H9 (cell line): ENCODE measurements around the gene F13A1. TPM values are rescaled to one million over a fixed set of nuclear protein-coding genes. Genes with fewer than 3 reads are reported as not detected.

Experiments
- DNase-seq: peaks from one replicate; pipeline ENCODE4 v3.0.0-alpha.2; 2017
- H2AFZ ChIP-seq: one replicate; pipeline ENCODE4 v1.6.1; 2013; ENCODE audit warnings: mild to moderate bottlenecking, low read length, control low read depth, moderate library complexity
- H2AK5ac ChIP-seq: 2 replicates; pipeline ENCODE4 v1.6.1; 2013; ENCODE audit warnings: low read length, control low read depth, mixed read lengths; ENCODE audit not compliant: insufficient read length
- H2BK120ac ChIP-seq: one replicate; pipeline ENCODE4 v1.6.1; 2013; ENCODE audit warnings: low read depth, mild to moderate bottlenecking, low read length, control low read depth, inconsistent platforms; ENCODE audit not compliant: poor library complexity, severe bottlenecking
- H2BK12ac ChIP-seq: 2 replicates; pipeline ENCODE4 v1.6.1; 2013; ENCODE audit warnings: low read length, control low read depth, mixed read lengths, low read depth; ENCODE audit not compliant: insufficient read length
- H2BK15ac ChIP-seq: 2 replicates; pipeline ENCODE4 v1.6.1; 2013; ENCODE audit warnings: low read depth, low read length, control low read depth
- H2BK20ac ChIP-seq: one replicate; pipeline ENCODE4 v1.6.1; 2013; ENCODE audit warnings: low read depth, mild to moderate bottlenecking, low read length, control low read depth, inconsistent platforms; ENCODE audit not compliant: poor library complexity, severe bottlenecking
- H2BK5ac ChIP-seq: 2 replicates; pipeline ENCODE4 v1.6.1; 2013; ENCODE audit warnings: low read length, control low read depth, mixed read lengths; ENCODE audit not compliant: insufficient read length
- H3K14ac ChIP-seq: 2 replicates; pipeline ENCODE4 v1.6.1; 2013; ENCODE audit warnings: low read length, control low read depth; ENCODE audit not compliant: insufficient read depth
- H3K18ac ChIP-seq: 2 replicates; pipeline ENCODE4 v1.6.1; 2013; ENCODE audit warnings: low read depth, mild to moderate bottlenecking, mixed read lengths, low read length, control low read depth; ENCODE audit not compliant: insufficient read length
- H3K23ac ChIP-seq: 2 replicates; pipeline ENCODE4 v1.6.1; 2013; ENCODE audit warnings: low read length, control low read depth, mixed read lengths, low read depth; ENCODE audit not compliant: insufficient read length
- H3K23me2 ChIP-seq: 2 replicates; pipeline ENCODE4 v1.6.1; 2013; ENCODE audit warnings: low read depth, mild to moderate bottlenecking, mixed read lengths, low read length, control low read depth; ENCODE audit not compliant: insufficient read length, poor library complexity, severe bottlenecking
- H3K27ac ChIP-seq: 2 replicates; pipeline ENCODE4 v1.5.1; 2013; ENCODE audit warnings: low read length, control low read depth, mixed read lengths, low read depth; ENCODE audit not compliant: insufficient read length
- H3K27me3 ChIP-seq: 2 replicates; pipeline ENCODE4 v1.6.1; 2013; ENCODE audit warnings: low read length, control low read depth, inconsistent platforms; ENCODE audit not compliant: insufficient read depth
- H3K4ac ChIP-seq: 2 replicates; pipeline ENCODE4 v1.6.1; 2013; ENCODE audit warnings: low read depth, mild to moderate bottlenecking, control low read depth, inconsistent platforms, low read length, moderate library complexity
- H3K4me1 ChIP-seq: 2 replicates; pipeline ENCODE4 v1.6.1; 2013; ENCODE audit warnings: low read length, control low read depth, inconsistent platforms; ENCODE audit not compliant: insufficient read depth
- H3K4me2 ChIP-seq: 2 replicates; pipeline ENCODE4 v1.6.1; 2013; ENCODE audit warnings: low read length, control low read depth, mixed read lengths; ENCODE audit not compliant: insufficient read length, insufficient read depth
- H3K56ac ChIP-seq: 2 replicates; pipeline ENCODE4 v1.6.1; 2013; ENCODE audit warnings: low read depth, mild to moderate bottlenecking, mixed read lengths, low read length, control low read depth; ENCODE audit not compliant: insufficient read length
- H3K79me1 ChIP-seq: 2 replicates; pipeline ENCODE4 v1.6.1; 2013; ENCODE audit warnings: low read depth, mild to moderate bottlenecking, moderate library complexity, low read length, control low read depth, inconsistent platforms; ENCODE audit not compliant: insufficient read depth, poor library complexity, severe bottlenecking
- H3K79me2 ChIP-seq: 2 replicates; pipeline ENCODE4 v1.6.1; 2013; ENCODE audit warnings: low read length, control low read depth, inconsistent platforms; ENCODE audit not compliant: insufficient read depth
- H3K9ac ChIP-seq: 2 replicates; pipeline ENCODE4 v1.6.1; 2013; ENCODE audit warnings: low read length, control low read depth, mixed read lengths; ENCODE audit not compliant: insufficient read length; ENCODE audit errors: extremely low read depth
- H3K9me3 ChIP-seq: one replicate; pipeline ENCODE4 v1.6.1; 2013; ENCODE audit warnings: low read depth, low read length, inconsistent platforms; ENCODE audit not compliant: control insufficient read depth
- H3T11ph ChIP-seq: one replicate; pipeline ENCODE4 v1.6.1; 2013; ENCODE audit warnings: mild to moderate bottlenecking, low read length, control low read depth, inconsistent platforms
- H4K20me1 ChIP-seq: one replicate; pipeline ENCODE4 v1.6.1; 2013; ENCODE audit not compliant: control insufficient read depth, insufficient read length, insufficient read depth
- H4K5ac ChIP-seq: 2 replicates; pipeline ENCODE4 v1.6.1; 2013; ENCODE audit warnings: low read depth, mild to moderate bottlenecking, mixed read lengths, low read length, control low read depth; ENCODE audit not compliant: insufficient read length
- H4K8ac ChIP-seq: replicated peaks from 2 replicates; pipeline ENCODE4 v1.6.1; 2013; ENCODE audit warnings: low read length, control low read depth, mixed read lengths, low read depth; ENCODE audit not compliant: insufficient read length
- H4K91ac ChIP-seq: 2 replicates; pipeline ENCODE4 v1.6.1; 2013; ENCODE audit warnings: low read depth, mild to moderate bottlenecking, moderate library complexity, mixed read lengths, low read length, control low read depth; ENCODE audit not compliant: insufficient read length
- H3K27ac Mint-ChIP-seq, 3 experiments: 2 replicates in 2 of 3; 3 replicates in 1 of 3; pipeline ENCODE4 v1.8.0; 2020 to 2021; ENCODE audit warnings: mixed read lengths in 3 of 3, mild to moderate bottlenecking in 1 of 3, moderate library complexity in 1 of 3
- H3K27me3 Mint-ChIP-seq: 2 replicates; pipeline ENCODE4 v1.8.0; 2021; ENCODE audit warnings: low read depth, mild to moderate bottlenecking, moderate library complexity, mixed read lengths
- H3K36me3 Mint-ChIP-seq, 3 experiments: 2 replicates in 2 of 3; 3 replicates in 1 of 3; pipeline ENCODE4 v1.8.0; 2020 to 2021; ENCODE audit warnings: low read depth in 3 of 3, mixed read lengths in 3 of 3; ENCODE audit not compliant: insufficient read depth in 1 of 3
- H3K4me1 Mint-ChIP-seq, 2 experiments: 2 replicates each; pipeline ENCODE4 v1.8.0; 2020; ENCODE audit warnings: mixed read lengths in 2 of 2
- H3K4me3 Mint-ChIP-seq, 2 experiments: 2 replicates in 1 of 2; 3 replicates in 1 of 2; pipeline ENCODE4 v1.8.0; 2020 to 2021; ENCODE audit warnings: mild to moderate bottlenecking in 2 of 2, mixed read lengths in 2 of 2, moderate library complexity in 1 of 2
- H3K9me3 Mint-ChIP-seq, 2 experiments: 2 replicates in 1 of 2; 3 replicates in 1 of 2; pipeline ENCODE4 v1.8.0; 2020; ENCODE audit warnings: mild to moderate bottlenecking in 2 of 2, mixed read lengths in 2 of 2, moderate library complexity in 1 of 2
- WGBS: extraction: QIAGEN DNeasy Blood & Tissue Kit; methylation state at CpG from one replicate; pipeline ENCODE4 v1.1.7; 2013; ENCODE audit warnings: missing lambda C conversion rate, low lambda C conversion rate, mixed read lengths; ENCODE audit not compliant: insufficient read length; ENCODE audit errors: extremely low coverage; 5-methylcytosine and 5-hydroxymethylcytosine counted together
- total RNA-seq: library from RNA; stranded (reverse); gene quantifications from 2 replicates; pipeline ENCODE4 v1.2.1, GENCODE V29; 2021
- TF ChIP-seq, protein P1 (sequence below): fragments of 200-600 bp; sonication (generic); conservative IDR thresholded peaks from 3 replicates; pipeline ENCODE4 v1.8.0; 2021; ENCODE audit warnings: antibody characterized with exemption, mild to moderate bottlenecking

Gene F13A1
- total RNA-seq, 1 experiment from 2014 or later: 0.15 TPM

DNA sequence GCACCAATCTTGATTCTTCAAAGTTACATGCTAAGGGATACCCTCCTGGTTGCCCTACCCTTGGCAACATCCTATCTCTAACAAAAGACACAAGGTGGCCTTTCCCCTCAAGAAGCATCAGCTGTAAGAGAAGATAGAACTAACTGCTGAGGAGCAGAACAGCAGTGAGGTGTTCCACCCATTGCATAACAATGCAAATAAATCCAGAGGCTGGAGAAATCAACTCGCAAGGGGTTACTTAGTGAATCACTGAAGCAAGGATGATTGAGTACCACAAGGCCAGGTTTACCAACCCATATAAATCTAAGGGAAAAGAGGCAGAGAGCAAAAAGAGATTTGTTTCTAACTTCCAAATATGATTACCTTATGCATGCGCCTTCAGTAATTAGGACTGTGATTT, 36.7 kb downstream of the F13A1 start:
- peaks cover 2% of the 10 kb centered on the region; the same call in 1 of the 2 replicates for H3K27me3 Mint-ChIP-seq
- no peak overlapping the region for H3K4me2 ChIP-seq
- TF ChIP-seq, protein P1, sequence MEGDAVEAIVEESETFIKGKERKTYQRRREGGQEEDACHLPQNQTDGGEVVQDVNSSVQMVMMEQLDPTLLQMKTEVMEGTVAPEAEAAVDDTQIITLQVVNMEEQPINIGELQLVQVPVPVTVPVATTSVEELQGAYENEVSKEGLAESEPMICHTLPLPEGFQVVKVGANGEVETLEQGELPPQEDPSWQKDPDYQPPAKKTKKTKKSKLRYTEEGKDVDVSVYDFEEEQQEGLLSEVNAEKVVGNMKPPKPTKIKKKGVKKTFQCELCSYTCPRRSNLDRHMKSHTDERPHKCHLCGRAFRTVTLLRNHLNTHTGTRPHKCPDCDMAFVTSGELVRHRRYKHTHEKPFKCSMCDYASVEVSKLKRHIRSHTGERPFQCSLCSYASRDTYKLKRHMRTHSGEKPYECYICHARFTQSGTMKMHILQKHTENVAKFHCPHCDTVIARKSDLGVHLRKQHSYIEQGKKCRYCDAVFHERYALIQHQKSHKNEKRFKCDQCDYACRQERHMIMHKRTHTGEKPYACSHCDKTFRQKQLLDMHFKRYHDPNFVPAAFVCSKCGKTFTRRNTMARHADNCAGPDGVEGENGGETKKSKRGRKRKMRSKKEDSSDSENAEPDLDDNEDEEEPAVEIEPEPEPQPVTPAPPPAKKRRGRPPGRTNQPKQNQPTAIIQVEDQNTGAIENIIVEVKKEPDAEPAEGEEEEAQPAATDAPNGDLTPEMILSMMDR: no peak
- no peak overlapping the region for H4K5ac ChIP-seq
- H2BK120ac ChIP-seq: no peak overlapping the region
- H3K4me1 ChIP-seq: no peaks in the 10 kb centered on the region
- no peak overlapping the region for H3T11ph ChIP-seq
- H4K91ac ChIP-seq: no peak overlapping the region
- no peak overlapping the region for H4K8ac ChIP-seq
- no peak overlapping the region for H2AFZ ChIP-seq
- H3K9me3 ChIP-seq: no peaks in the 10 kb centered on the region
- WGBS: no CpG with 5 or more reads among the region's 2 CpGs
- no peak overlapping the region for H3K4me3 Mint-ChIP-seq
- H3K14ac ChIP-seq: no peak overlapping the region
- H3K56ac ChIP-seq: no peak overlapping the region
- no peak overlapping the region for H3K4ac ChIP-seq
- no peak overlapping the region for H3K9ac ChIP-seq
- no peak overlapping the region for H2AK5ac ChIP-seq
- no peak overlapping the region for H3K27ac Mint-ChIP-seq
- no peaks in the 10 kb centered on the region for H3K36me3 Mint-ChIP-seq
- H3K23ac ChIP-seq: no peak overlapping the region
- no peaks in the 10 kb centered on the region for H4K20me1 ChIP-seq
- H2BK20ac ChIP-seq: no peak overlapping the region
- no peak overlapping the region for H3K18ac ChIP-seq
- H3K27ac ChIP-seq: no peak overlapping the region
- no peaks in the 10 kb centered on the region for H3K27me3 ChIP-seq
- no peak overlapping the region for H2BK5ac ChIP-seq
- H3K79me1 ChIP-seq: no peaks in the 10 kb centered on the region
- no peaks in the 10 kb centered on the region for H3K4me1 Mint-ChIP-seq
- no peak overlapping the region for H2BK15ac ChIP-seq
- H3K23me2 ChIP-seq: no peaks in the 10 kb centered on the region
- H3K79me2 ChIP-seq: no peaks in the 10 kb centered on the region
- no peak overlapping the region for H2BK12ac ChIP-seq
- DNase-seq: no peak
- H3K9me3 Mint-ChIP-seq: no peaks in the 10 kb centered on the region
